H1 (cell line): ENCODE measurements around the gene MKI67.

Experiments
- BCL11A ChIP-seq, 2 experiments: IDR thresholded peaks; one replicate each; pipeline ENCODE4 v1.6.1; 2011; ENCODE audit warnings: low read depth in 2 of 2, low read length in 2 of 2, mild to moderate bottlenecking in 2 of 2
- CTCF ChIP-seq, 3 experiments: IDR thresholded peaks; 1 replicate in 2 of 3; 2 replicates in 1 of 3; pipeline versions ENCODE4 v1.5.1 to v1.6.1; 2011; ENCODE audit warnings: low read length in 3 of 3, mild to moderate bottlenecking in 3 of 3, inconsistent platforms in 2 of 3, low read depth in 1 of 3, moderate library complexity in 1 of 3; ENCODE audit not compliant: insufficient read depth in 1 of 3; ENCODE audit errors: control extremely low read depth in 1 of 3
- EP300 ChIP-seq, 2 experiments: IDR thresholded peaks; 1 replicate in 1 of 2; 2 replicates in 1 of 2; pipeline ENCODE4 v1.6.1; 2011 to 2012; ENCODE audit warnings: low read depth in 2 of 2, low read length in 2 of 2, mild to moderate bottlenecking in 2 of 2, borderline replicate concordance in 1 of 2, inconsistent platforms in 1 of 2, moderate library complexity in 1 of 2
- EZH2 ChIP-seq: fragments of 200-600 bp; sonication (generic); IDR thresholded peaks from 2 replicates; pipeline ENCODE4 v1.7.1; 2012; ENCODE audit warnings: low read depth, mild to moderate bottlenecking, moderate library complexity, low read length, inconsistent platforms; ENCODE audit not compliant: severe bottlenecking
- GABPA ChIP-seq: IDR thresholded peaks from 2 replicates; pipeline ENCODE4 v1.6.1; 2011; ENCODE audit warnings: mild to moderate bottlenecking, low read length, moderate library complexity, borderline replicate concordance; ENCODE audit not compliant: insufficient read depth
- KDM5A ChIP-seq: fragments of 200-600 bp; IDR thresholded peaks from 2 replicates; pipeline ENCODE4 v1.7.1; 2012; ENCODE audit warnings: mild to moderate bottlenecking, low read length, inconsistent platforms, mixed read lengths
- POLR2A ChIP-seq, 2 experiments: IDR thresholded peaks; 1 replicate in 1 of 2; 2 replicates in 1 of 2; pipeline ENCODE4 v1.6.1; 2011; ENCODE audit warnings: low read depth in 2 of 2, low read length in 2 of 2, mild to moderate bottlenecking in 2 of 2; ENCODE audit errors: control extremely low read depth in 1 of 2
- SUZ12 ChIP-seq: fragments of 200-600 bp; sonication (generic); IDR thresholded peaks from 2 replicates; pipeline ENCODE4 v1.6.1; 2012; ENCODE audit warnings: mild to moderate bottlenecking, inconsistent platforms, low read length, moderate library complexity, mixed read lengths
- YY1 ChIP-seq: IDR thresholded peaks from 2 replicates; pipeline ENCODE4 v1.6.1; 2011; ENCODE audit warnings: low read depth, mild to moderate bottlenecking, low read length
- TF ChIP-seq, protein P1 (sequence below): IDR thresholded peaks from 2 replicates; pipeline ENCODE4 v1.6.1; 2012; ENCODE audit warnings: inconsistent platforms

DNA sequence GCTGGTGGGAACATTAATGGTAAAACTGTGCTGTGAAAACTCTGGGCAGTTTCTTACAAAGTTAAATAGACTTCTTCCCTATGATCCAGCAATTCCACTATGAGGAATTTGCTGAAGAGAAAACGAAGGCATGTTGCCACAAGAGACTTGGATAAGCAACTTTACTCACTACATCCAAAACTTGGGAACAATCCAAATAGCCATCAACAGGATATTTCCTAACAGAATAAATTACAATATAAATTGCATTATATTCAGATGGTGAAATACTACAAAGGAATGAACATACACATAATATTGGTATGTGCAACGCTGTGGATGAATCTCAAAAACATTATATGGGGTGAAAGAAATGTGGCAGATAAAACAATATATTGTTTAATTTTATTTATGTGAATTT lies 21.4 kb upstream of the MKI67 start:
- TF ChIP-seq CTCF (IDR thresholded peaks at IDR 0.05; ENCODE audit: control extremely low read depth in 1 of 3, insufficient read depth in 1 of 3, low read depth in 1 of 3, low read length in 3 of 3) (no peak), YY1 (no peak), POLR2A (IDR thresholded peaks at IDR 0.05; ENCODE audit: control extremely low read depth in 1 of 2, low read depth in 2 of 2, low read length in 2 of 2) (no peak), BCL11A (IDR thresholded peaks at IDR 0.05; ENCODE audit: low read depth in 2 of 2, low read length in 2 of 2) (no peak), KDM5A (no peak), SUZ12 (no peak), GABPA (no peak), EP300 (IDR thresholded peaks at IDR 0.05; ENCODE audit: borderline replicate concordance in 1 of 2, low read depth in 2 of 2, low read length in 2 of 2) (no peak), EZH2 (no peak)
- TF ChIP-seq, protein P1, sequence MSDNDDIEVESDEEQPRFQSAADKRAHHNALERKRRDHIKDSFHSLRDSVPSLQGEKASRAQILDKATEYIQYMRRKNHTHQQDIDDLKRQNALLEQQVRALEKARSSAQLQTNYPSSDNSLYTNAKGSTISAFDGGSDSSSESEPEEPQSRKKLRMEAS: no peak
